Measurements from ENCODE around the gene AGTPBP1.

The AGTPBP1 gene

GRCh38 chr9:85533538-85533937, 208.2 kb downstream of the AGTPBP1 start:
- Histone ChIP-seq H3F3A (ENCODE audit: low read depth) (no peaks in the 10 kb centered on the region), H4K20me1 (ENCODE audit: insufficient read depth, low read length, poor library complexity, severe bottlenecking) (no peaks in the 10 kb centered on the region), H3K27me3 (ENCODE audit: insufficient read depth, low read length, poor library complexity, severe bottlenecking) (no peaks in the 10 kb centered on the region), H3K36me3 (ENCODE audit: insufficient read depth, low read length) (no peaks in the 10 kb centered on the region), H3K4me2 (ENCODE audit: low read depth, low read length, poor library complexity, severe bottlenecking) (no peak overlapping the region), H2AFZ (ENCODE audit: low read length) (no peak overlapping the region), H3K9me3 (ENCODE audit: insufficient read depth, low read depth, low read length) (no peaks in the 10 kb centered on the region), H3K4me1 (ENCODE audit: insufficient read depth, low read length, poor library complexity, severe bottlenecking) (no peaks in the 10 kb centered on the region), H3K9me2 (replicated peaks; ENCODE audit: low read depth, low read length) (no peaks in the 10 kb centered on the region), H3K4me3 (ENCODE audit: low read length, poor library complexity, severe bottlenecking) (no peak overlapping the region), H3K79me2 (ENCODE audit: insufficient read depth, low read length) (no peaks in the 10 kb centered on the region), H3K9ac (ENCODE audit: low read depth, low read length, poor library complexity, severe bottlenecking) (no peak overlapping the region)
- TF ChIP-seq EZH2phosphoT487 (IDR thresholded peaks at IDR 0.05; ENCODE audit: borderline replicate concordance) = no peak
- TF ChIP-seq CTCF (conservative IDR thresholded peaks at IDR 0.05; ENCODE audit: low read length) = no peak

- Histone ChIP-seq H3K79me2 (ENCODE audit: insufficient read depth, low read length) (no peaks in the 10 kb centered on the region), H4K20me1 (ENCODE audit: insufficient read depth, low read length, poor library complexity, severe bottlenecking) (no peaks in the 10 kb centered on the region), H3K4me2 (ENCODE audit: low read depth, low read length, poor library complexity, severe bottlenecking) (no peak overlapping the region), H3F3A (ENCODE audit: low read depth) (no peaks in the 10 kb centered on the region), H3K9me2 (replicated peaks; ENCODE audit: low read depth, low read length) (no peaks in the 10 kb centered on the region), H3K9ac (ENCODE audit: low read depth, low read length, poor library complexity, severe bottlenecking) (no peak overlapping the region), H2AFZ (ENCODE audit: low read length) (no peak overlapping the region), H3K9me3 (ENCODE audit: insufficient read depth, low read depth, low read length) (no peaks in the 10 kb centered on the region), H3K4me1 (ENCODE audit: insufficient read depth, low read length, poor library complexity, severe bottlenecking) (peaks cover 11% of the 10 kb centered on the region), H3K4me3 (ENCODE audit: low read length, poor library complexity, severe bottlenecking) (no peak overlapping the region), H3K36me3 (ENCODE audit: insufficient read depth, low read length) (no peaks in the 10 kb centered on the region), H3K27me3 (ENCODE audit: insufficient read depth, low read length, poor library complexity, severe bottlenecking) (no peaks in the 10 kb centered on the region)
- TF ChIP-seq EZH2phosphoT487 (IDR thresholded peaks at IDR 0.05; ENCODE audit: borderline replicate concordance) = no peak
- TF ChIP-seq CTCF (conservative IDR thresholded peaks at IDR 0.05; ENCODE audit: low read length) = no peak
These were observed 211.0 kb downstream of the AGTPBP1 start for GRCh38 chr9:85530721-85531120.

GRCh38 chr9:85528607-85529006, 213.1 kb downstream of the AGTPBP1 start:
- Histone ChIP-seq H3K4me3 (ENCODE audit: low read length, poor library complexity, severe bottlenecking) (no peak overlapping the region), H3K36me3 (ENCODE audit: insufficient read depth, low read length) (no peaks in the 10 kb centered on the region), H3K27me3 (ENCODE audit: insufficient read depth, low read length, poor library complexity, severe bottlenecking) (no peaks in the 10 kb centered on the region), H3K9me3 (ENCODE audit: insufficient read depth, low read depth, low read length) (no peaks in the 10 kb centered on the region), H3K9ac (ENCODE audit: low read depth, low read length, poor library complexity, severe bottlenecking) (no peak overlapping the region), H3K4me1 (ENCODE audit: insufficient read depth, low read length, poor library complexity, severe bottlenecking) (peaks cover 14% of the 10 kb centered on the region), H3K9me2 (replicated peaks; ENCODE audit: low read depth, low read length) (no peaks in the 10 kb centered on the region), H4K20me1 (ENCODE audit: insufficient read depth, low read length, poor library complexity, severe bottlenecking) (no peaks in the 10 kb centered on the region), H3F3A (ENCODE audit: low read depth) (no peaks in the 10 kb centered on the region), H3K79me2 (ENCODE audit: insufficient read depth, low read length) (no peaks in the 10 kb centered on the region), H2AFZ (ENCODE audit: low read length) (no peak overlapping the region), H3K4me2 (ENCODE audit: low read depth, low read length, poor library complexity, severe bottlenecking) (no peak overlapping the region)
- TF ChIP-seq EZH2phosphoT487 (IDR thresholded peaks at IDR 0.05; ENCODE audit: borderline replicate concordance) (no peak), CTCF (conservative IDR thresholded peaks at IDR 0.05; ENCODE audit: low read length) (no peak)

Measured in Loucy (cell line).